Prostate gland (tissue), 2 donors: Measurements from ENCODE around the gene TELO2.

Experiments used
- POLR2A ChIP-seq: fragments of 450-650 bp; IDR thresholded peaks from one replicate; pipeline ENCODE4 v1.6.1; 2016; ENCODE audit warnings: antibody characterized with exemption, mild to moderate bottlenecking
- TF ChIP-seq, protein P1 (sequence below), 4 experiments: fragments of 200-600 bp in 2 of 4; fragments of 450-650 bp in 2 of 4; sonication (generic) in 2 of 4; IDR thresholded peaks; 1 replicate in 3 of 4; 2 replicates in 1 of 4; pipeline ENCODE4 v1.5.1; 2016 to 2019; ENCODE audit warnings: antibody characterized with exemption in 4 of 4, mild to moderate bottlenecking in 2 of 4, moderate library complexity in 2 of 4

DNA sequence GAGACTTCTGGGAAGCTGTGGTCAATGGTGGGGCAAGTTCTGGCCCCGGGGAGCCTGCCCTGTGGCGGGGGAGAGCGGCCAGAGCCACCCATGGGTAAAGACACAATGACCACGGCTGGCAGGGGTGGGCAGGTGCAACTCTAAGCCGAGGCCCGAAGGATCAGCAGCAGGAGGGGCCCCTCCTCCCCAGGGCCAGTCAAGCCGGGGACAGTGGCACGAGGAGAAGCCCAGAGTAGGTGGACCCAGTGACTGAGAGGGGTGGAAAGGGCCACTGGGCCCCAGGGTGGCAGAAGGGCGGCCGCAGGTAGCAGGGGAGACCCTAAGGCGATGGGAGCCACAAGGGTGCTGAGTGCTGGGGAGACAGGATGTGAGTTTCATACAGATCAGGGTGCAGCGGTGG, 58.0 kb downstream of the TELO2 start:
- TF ChIP-seq, protein P1, sequence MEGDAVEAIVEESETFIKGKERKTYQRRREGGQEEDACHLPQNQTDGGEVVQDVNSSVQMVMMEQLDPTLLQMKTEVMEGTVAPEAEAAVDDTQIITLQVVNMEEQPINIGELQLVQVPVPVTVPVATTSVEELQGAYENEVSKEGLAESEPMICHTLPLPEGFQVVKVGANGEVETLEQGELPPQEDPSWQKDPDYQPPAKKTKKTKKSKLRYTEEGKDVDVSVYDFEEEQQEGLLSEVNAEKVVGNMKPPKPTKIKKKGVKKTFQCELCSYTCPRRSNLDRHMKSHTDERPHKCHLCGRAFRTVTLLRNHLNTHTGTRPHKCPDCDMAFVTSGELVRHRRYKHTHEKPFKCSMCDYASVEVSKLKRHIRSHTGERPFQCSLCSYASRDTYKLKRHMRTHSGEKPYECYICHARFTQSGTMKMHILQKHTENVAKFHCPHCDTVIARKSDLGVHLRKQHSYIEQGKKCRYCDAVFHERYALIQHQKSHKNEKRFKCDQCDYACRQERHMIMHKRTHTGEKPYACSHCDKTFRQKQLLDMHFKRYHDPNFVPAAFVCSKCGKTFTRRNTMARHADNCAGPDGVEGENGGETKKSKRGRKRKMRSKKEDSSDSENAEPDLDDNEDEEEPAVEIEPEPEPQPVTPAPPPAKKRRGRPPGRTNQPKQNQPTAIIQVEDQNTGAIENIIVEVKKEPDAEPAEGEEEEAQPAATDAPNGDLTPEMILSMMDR (IDR thresholded peaks at IDR 0.05) = no peak
- TF ChIP-seq POLR2A = no peak
